ENCODE data around the gene SFXN3. TPM values are rescaled to one million over a fixed set of nuclear protein-coding genes. Genes with fewer than 3 reads are reported as not detected.

Gene SFXN3
- total RNA-seq, 1 experiment from 2014 or later, result 2.8 TPM

DNA sequence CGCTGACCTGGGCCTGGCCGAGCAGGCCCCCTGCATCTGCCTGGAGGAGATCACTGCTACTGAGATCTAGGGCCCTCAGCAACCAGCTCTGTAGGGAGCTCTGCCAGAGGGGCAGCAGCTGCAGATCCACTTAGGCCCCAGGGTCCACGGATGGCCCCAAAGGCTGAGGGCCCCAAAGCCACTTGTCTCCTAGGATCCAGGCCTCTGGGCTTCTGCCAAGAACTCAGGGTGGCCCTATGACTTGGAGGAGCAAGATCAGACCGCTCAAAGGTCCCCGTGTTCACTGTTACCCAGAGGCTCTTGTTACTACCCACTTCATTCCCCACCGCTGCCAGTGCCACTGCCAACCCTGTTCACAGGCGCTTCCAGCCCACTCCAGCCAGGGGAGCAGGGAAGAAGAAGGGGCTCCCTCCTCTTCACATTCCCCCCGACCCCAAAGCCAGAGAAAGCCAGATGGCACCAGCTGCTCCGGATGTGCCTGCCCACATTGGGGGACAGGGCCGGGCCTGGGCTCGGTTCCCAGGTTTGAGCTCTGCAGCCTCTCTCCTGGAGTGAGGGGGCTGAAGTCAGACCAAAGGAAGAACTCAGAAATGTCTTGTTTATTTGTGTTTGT, 23.8 kb upstream of the SFXN3 start:
- H2BK120ac ChIP-seq (ENCODE audit: low read depth, low read length, poor library complexity, severe bottlenecking), result no peak overlapping the region
- no peak overlapping the region for H4K8ac ChIP-seq (replicated peaks; ENCODE audit: insufficient read length, low read depth, low read length)
- no peaks in the 10 kb centered on the region for H3K79me1 ChIP-seq (ENCODE audit: insufficient read depth, low read depth, low read length, poor library complexity, severe bottlenecking)
- no peak overlapping the region for H3K23ac ChIP-seq (ENCODE audit: insufficient read length, low read depth, low read length)
- H3K79me2 ChIP-seq (ENCODE audit: insufficient read depth, low read length), result no peaks in the 10 kb centered on the region
- WGBS (ENCODE audit: extremely low coverage, insufficient read length, low lambda C conversion rate), result no CpG with 5 or more reads among the region's 11 CpGs
- no peaks in the 10 kb centered on the region for H3K9me3 Mint-ChIP-seq
- no peaks in the 10 kb centered on the region for H3K23me2 ChIP-seq (ENCODE audit: insufficient read length, low read depth, low read length, poor library complexity, severe bottlenecking)
- H4K5ac ChIP-seq (ENCODE audit: insufficient read length, low read depth, low read length), result no peak overlapping the region
- no peak overlapping the region for H3K9ac ChIP-seq (ENCODE audit: extremely low read depth, insufficient read length, low read length)
- H3K56ac ChIP-seq (ENCODE audit: insufficient read length, low read depth, low read length), result no peak overlapping the region
- no peaks in the 10 kb centered on the region for H4K20me1 ChIP-seq (ENCODE audit: control insufficient read depth, insufficient read depth, insufficient read length)
- no peak overlapping the region for H3K4ac ChIP-seq (ENCODE audit: low read depth, low read length)
- H3K4me3 Mint-ChIP-seq, result no peak overlapping the region
- H3K27me3 Mint-ChIP-seq (ENCODE audit: low read depth), result no peaks in the 10 kb centered on the region; the same call in 1 of the 2 replicates
- H3K27ac ChIP-seq (ENCODE audit: insufficient read length, low read depth, low read length), result no peak overlapping the region
- peaks cover 17 to 41% (median 39%) of the 10 kb centered on the region in 3 experiments; a peak in 5 of 7 replicates for H3K36me3 Mint-ChIP-seq (ENCODE audit: insufficient read depth in 1 of 3, low read depth in 3 of 3)
- H3K27ac Mint-ChIP-seq, result no peak overlapping the region
- no peaks in the 10 kb centered on the region for H3K27me3 ChIP-seq (ENCODE audit: insufficient read depth, low read length)
- H3K9me3 ChIP-seq (ENCODE audit: control insufficient read depth, low read depth, low read length), result no peaks in the 10 kb centered on the region
- H3K14ac ChIP-seq (ENCODE audit: insufficient read depth, low read length), result no peak overlapping the region
- H2BK20ac ChIP-seq (ENCODE audit: low read depth, low read length, poor library complexity, severe bottlenecking), result no peak overlapping the region
- DNase-seq, result no peak
- no peak for TF ChIP-seq CTCF (conservative IDR thresholded peaks at IDR 0.05)
- no peak overlapping the region for H2BK12ac ChIP-seq (ENCODE audit: insufficient read length, low read depth, low read length)
- H3K4me1 Mint-ChIP-seq, result peaks cover 5 to 20% of the 10 kb centered on the region in 2 experiments
- H3K4me1 ChIP-seq (ENCODE audit: insufficient read depth, low read length), result no peaks in the 10 kb centered on the region
- no peak overlapping the region for H3T11ph ChIP-seq (ENCODE audit: low read length)
- H4K91ac ChIP-seq (ENCODE audit: insufficient read length, low read depth, low read length), result no peak overlapping the region
- no peak overlapping the region for H2AK5ac ChIP-seq (ENCODE audit: insufficient read length, low read length)
- H2BK15ac ChIP-seq (ENCODE audit: low read depth, low read length), result no peak overlapping the region
- H3K18ac ChIP-seq (ENCODE audit: insufficient read length, low read depth, low read length), result no peak overlapping the region
- no peak overlapping the region for H3K4me2 ChIP-seq (ENCODE audit: insufficient read depth, insufficient read length, low read length)
- H2BK5ac ChIP-seq (ENCODE audit: insufficient read length, low read length), result no peak overlapping the region
- H2AFZ ChIP-seq (ENCODE audit: low read length), result no peak overlapping the region

Data from H9 (cell line).